GM12878 (cell line): ENCODE data around the gene SEPSECS. TPM values are rescaled to one million over a fixed set of nuclear protein-coding genes. Genes with fewer than 3 reads are reported as not detected.
A peak's percentile ranks its signal among the peaks of the same experiment; 100 is the strongest.

Experiments
- BACH1 ChIP-seq: fragments of 450-650 bp; IDR thresholded peaks from 2 replicates; pipeline ENCODE4 v1.6.1; 2017; ENCODE audit warnings: mild to moderate bottlenecking, borderline replicate concordance
- CHD4 ChIP-seq: fragments of 200-600 bp; sonication (generic); IDR thresholded peaks from 2 replicates; pipeline ENCODE4 v1.6.1; 2016; ENCODE audit warnings: mild to moderate bottlenecking
- HSF1 ChIP-seq: fragments of 150-350 bp; IDR thresholded peaks from 2 replicates; pipeline ENCODE4 v1.6.1; 2014; ENCODE audit warnings: mild to moderate bottlenecking, low read depth, low read length
- IKZF1 ChIP-seq: fragments of 450-650 bp; conservative IDR thresholded peaks from 2 replicates; pipeline ENCODE4 v1.6.1; 2017; ENCODE audit warnings: antibody characterized with exemption, mild to moderate bottlenecking
- NKRF ChIP-seq: fragments of 450-650 bp; conservative IDR thresholded peaks from 2 replicates; pipeline ENCODE4 v1.6.1; 2017; ENCODE audit warnings: mild to moderate bottlenecking, moderate library complexity
- POU2F2 ChIP-seq: IDR thresholded peaks from 3 replicates; pipeline ENCODE4 v1.6.1; 2011; ENCODE audit warnings: low read depth, mild to moderate bottlenecking, low read length, borderline replicate concordance
- REST ChIP-seq: IDR thresholded peaks from 2 replicates; pipeline ENCODE4 v1.6.1; 2012; ENCODE audit warnings: mild to moderate bottlenecking, low read depth, low read length
- SKIL ChIP-seq: fragments of 450-650 bp; IDR thresholded peaks from 2 replicates; pipeline ENCODE4 v1.6.1; 2017; ENCODE audit warnings: mild to moderate bottlenecking, low read depth, inconsistent platforms; ENCODE audit not compliant: poor library complexity, severe bottlenecking
- ZBED1 ChIP-seq: IDR thresholded peaks from 2 replicates; pipeline ENCODE4 v1.6.1; 2016; ENCODE audit warnings: borderline replicate concordance
- ZBTB33 ChIP-seq: fragments of 450-650 bp; IDR thresholded peaks from 2 replicates; pipeline ENCODE4 v1.6.1; 2017; ENCODE audit warnings: mild to moderate bottlenecking
- ZBTB40 ChIP-seq: fragments of 450-650 bp; IDR thresholded peaks from 2 replicates; pipeline ENCODE4 v1.6.1; 2016; ENCODE audit warnings: mild to moderate bottlenecking, moderate library complexity, borderline replicate concordance
- polyA plus RNA-seq, 11 experiments: library from polyadenylated mRNA; depleted of rRNA in 4 of 11; unstranded in 6 of 11; stranded (reverse) in 5 of 11; fragments of >200 nt; fragmentation: Nextera tagmentation in 4 of 11; fragmentation: Illumina TruSeq in 1 of 11; extraction: Ambion mirVana in 4 of 11; extraction: Trizol in 1 of 11; gene quantifications; 1 replicate in 1 of 11; 2 replicates in 10 of 11; pipeline versions ENCODE4 v1.2.1 to v1.2.3, GENCODE V29; 2011 to 2016; ENCODE audit warnings: inconsistent platforms in 2 of 11, missing spikeins in 2 of 11, low read depth in 1 of 11
- total RNA-seq, 4 experiments: library from RNA; depleted of rRNA in 3 of 4; stranded (reverse); fragments of >200 nt in 3 of 4; fragmentation: Illumina TruSeq in 1 of 4; extraction: Trizol in 1 of 4; gene quantifications; 2 replicates each; pipeline versions ENCODE4 v1.2.1 to v1.2.3, GENCODE V29; 2013 to 2021

The SEPSECS gene
- total and polyA plus RNA-seq, 10 of the 15 experiments (the other 5 are each of a cell fraction or from before 2014, with no cell fraction given) = 2.8 to 15.8 (median 7.2) TPM

GRCh38 chr4:25159837-25160713 is at the start of gene SEPSECS (continued):
- no peak for TF ChIP-seq SKIL
- TF ChIP-seq POU2F2 = peak; percentile 66
- TF ChIP-seq REST = no peak
- TF ChIP-seq ZBTB40 = no peak; the same call in 1 of the 2 replicates
- TF ChIP-seq HSF1 = no peak
- peak; percentile 99 for TF ChIP-seq IKZF1
- peak; percentile 92 for TF ChIP-seq BACH1
- TF ChIP-seq ZBTB33 = no peak
- peak; percentile 73 for TF ChIP-seq NKRF
- no peak for TF ChIP-seq CHD4
- peak; percentile 83 for TF ChIP-seq ZBED1
